Activated naive CD4-positive, alpha-beta T cell treated with anti-CD3 and anti-CD28 coated beads, Interleukin-2, amount 50 U/mL, for 24 hours (primary cell): ENCODE results near the gene LAMB2.
A peak's percentile ranks its signal among the peaks of the same experiment; 100 is the strongest.

ENCODE experiments used
- H3K27ac Mint-ChIP-seq: one replicate; pipeline ENCODE4 v1.8.0; 2021; ENCODE audit warnings: mild to moderate bottlenecking, mixed read lengths
- H3K27me3 Mint-ChIP-seq: one replicate; pipeline ENCODE4 v1.8.0; 2021; ENCODE audit warnings: mixed read lengths
- H3K36me3 Mint-ChIP-seq: one replicate; pipeline ENCODE4 v1.8.0; 2021; ENCODE audit warnings: mixed read lengths
- H3K4me1 Mint-ChIP-seq: one replicate; pipeline ENCODE4 v1.8.0; 2021; ENCODE audit warnings: mixed read lengths
- H3K4me3 Mint-ChIP-seq: one replicate; pipeline ENCODE4 v1.8.0; 2021; ENCODE audit warnings: mild to moderate bottlenecking, mixed read lengths
- H3K9me3 Mint-ChIP-seq: one replicate; pipeline ENCODE4 v1.8.0; 2021; ENCODE audit warnings: mixed read lengths

LAMB2 gene

DNA sequence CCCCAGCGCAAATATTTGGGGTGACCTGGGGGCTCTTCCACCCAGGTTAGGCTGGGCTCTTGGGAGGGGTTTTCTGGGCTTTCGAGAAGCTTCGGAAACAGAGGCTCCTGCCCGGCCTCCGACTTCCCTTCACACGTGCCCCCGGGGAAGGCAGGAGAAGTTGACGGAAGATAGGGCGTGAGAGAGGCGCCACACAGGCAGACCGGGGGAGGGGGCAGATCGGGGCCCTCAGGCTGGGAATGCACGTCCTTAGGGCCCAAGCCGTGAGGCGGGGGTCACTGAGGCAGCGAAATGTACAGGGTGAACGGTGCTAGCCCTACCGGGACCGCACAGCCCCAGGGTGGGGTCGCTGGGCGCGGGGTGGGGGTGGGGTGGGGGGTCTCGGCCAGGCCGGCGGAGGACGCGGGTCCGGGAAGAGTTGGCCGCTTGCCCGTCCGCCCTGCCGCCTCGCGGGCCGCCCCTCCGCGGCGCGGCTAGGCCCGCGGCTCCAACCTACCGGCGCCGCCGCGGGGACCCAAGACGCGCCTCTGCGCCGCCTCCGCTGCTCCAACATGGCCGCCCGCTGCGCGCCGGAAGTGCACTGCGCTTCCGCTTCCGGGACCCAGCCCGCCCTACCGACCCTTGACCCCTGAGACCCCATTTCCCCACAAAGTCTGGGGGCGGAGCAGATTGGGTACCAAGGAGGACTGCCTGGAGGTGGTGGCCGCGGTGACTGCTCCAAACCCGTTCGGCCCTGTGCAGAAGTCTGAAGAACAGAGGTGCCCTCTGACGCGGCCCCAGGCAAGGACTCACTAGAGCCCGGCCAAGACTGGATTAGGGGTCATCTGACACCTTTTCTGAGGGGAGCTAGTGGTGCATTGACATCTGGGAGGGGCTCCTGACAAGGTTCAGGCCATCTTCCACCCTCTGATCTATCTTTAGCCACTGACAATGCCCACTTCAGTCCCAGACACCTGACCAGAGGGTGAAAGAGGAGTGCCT is 33.2 kb upstream of the LAMB2 start, which contains the start of gene CCDC71:
CCDC71 (minus strand) TSS at position 561 of the 981 bp plus-strand sequence. CDS start 2,123 bp downstream, outside the sequence.
- Mint-ChIP-seq H3K36me3 (peaks cover 5% of the 10 kb centered on the region), H3K9me3 (no peaks in the 10 kb centered on the region), H3K4me3 (peak within 1 kb of the TSS; percentile 93), H3K27ac (peak within 1 kb of the TSS; percentile 95), H3K4me1 (peaks cover 40% of the 10 kb centered on the region), H3K27me3 (no peaks in the 10 kb centered on the region)

DNA sequence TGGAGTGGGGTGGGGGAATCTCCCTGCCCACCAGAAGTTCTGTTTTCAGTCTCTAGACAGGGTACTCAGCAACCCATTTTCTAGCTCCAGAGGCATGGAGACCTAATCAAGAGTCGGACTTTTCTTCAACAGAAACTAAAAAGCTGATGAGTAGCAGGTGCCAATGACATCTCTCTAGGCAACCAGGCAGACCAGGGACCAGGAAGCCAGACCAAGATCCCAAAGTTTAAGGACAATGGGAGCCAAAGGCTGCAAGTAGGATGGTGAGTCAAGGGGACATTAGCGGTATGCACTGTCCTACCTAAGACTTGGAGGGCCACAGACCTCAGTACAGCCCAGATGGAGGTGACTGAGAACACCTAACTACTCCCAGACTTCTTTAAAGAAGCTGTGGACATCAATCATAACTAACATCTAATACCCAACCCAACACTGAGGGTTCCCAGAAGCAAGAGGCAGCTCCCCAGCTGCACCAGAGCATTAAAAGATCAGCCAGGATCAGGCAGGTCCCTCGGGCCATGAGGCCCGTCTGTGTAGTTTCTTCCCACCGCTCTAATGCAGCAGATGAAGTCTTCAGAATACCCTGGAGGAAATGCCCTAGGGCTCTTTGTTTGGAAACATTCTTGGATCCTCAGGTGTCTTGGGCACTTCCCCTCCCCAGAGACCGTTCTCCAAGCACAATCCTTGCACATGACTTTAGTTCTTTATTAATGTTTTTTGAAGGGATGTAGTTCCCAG is 32.3 kb upstream of the LAMB2 start:
- Mint-ChIP-seq H3K4me1 (peaks cover 31% of the 10 kb centered on the region), H3K9me3 (no peaks in the 10 kb centered on the region), H3K36me3 (peaks cover 5% of the 10 kb centered on the region), H3K27ac (peak overlapping the region; percentile 93), H3K27me3 (no peaks in the 10 kb centered on the region), H3K4me3 (peak overlapping the region; percentile 93)

DNA sequence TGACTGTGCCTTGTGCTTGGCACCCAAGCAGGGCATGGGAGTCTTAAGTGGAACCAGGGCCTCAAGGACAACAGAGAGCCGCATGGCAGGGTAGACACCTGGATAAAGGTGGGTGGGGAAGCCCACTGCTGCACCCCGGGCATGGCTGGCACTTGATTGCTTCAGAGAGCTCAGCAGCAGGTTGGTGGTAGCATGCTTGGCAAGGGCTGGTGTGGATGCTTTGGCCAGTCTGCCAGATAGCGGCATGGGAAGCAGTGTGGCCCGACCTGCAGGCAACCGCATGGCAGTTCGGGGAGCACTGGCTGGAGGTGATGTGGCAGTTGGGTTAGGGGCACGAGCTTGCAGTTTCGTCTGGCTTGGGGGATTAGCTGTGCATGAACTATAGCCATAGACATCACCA is 30.8 kb upstream of the LAMB2 start:
- H3K27ac Mint-ChIP-seq = no peak overlapping the region
- peaks cover 5% of the 10 kb centered on the region for H3K36me3 Mint-ChIP-seq
- no peaks in the 10 kb centered on the region for H3K27me3 Mint-ChIP-seq

DNA sequence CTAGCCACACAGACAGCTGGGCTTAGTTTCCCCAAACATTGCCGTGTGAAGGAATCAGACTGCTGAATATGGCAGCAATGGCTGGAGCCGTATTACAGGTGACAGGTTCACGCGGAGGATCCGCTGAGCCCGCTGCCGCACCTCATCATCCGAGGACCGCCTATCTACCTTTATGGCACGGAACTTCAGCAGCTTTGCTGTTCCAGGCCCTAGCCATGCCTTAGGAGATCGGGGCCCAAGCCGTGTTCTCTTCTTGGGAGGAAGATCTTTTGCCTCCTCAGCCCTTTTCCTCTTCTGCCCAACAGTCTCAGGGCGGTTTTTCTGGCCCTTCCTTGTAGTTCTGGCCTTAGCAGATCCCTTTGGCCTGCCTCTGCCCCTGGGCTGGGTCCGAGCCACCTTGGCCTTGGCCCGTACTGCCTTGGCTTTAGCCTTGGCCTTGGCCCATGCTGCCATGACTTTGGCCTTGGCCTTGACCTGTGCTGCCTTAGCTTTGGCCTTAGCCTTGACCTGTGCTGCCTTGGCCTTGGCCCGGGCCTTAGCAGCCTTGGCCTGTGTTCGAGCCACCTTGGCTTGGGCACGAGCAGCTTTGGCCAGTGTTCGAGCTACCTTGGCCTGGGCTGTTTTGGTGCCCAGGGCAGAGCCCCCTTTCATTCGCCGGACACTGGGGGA is 30.0 kb upstream of the LAMB2 start:
- H3K27me3 Mint-ChIP-seq = no peaks in the 10 kb centered on the region
- peak overlapping the region; percentile 41 for H3K27ac Mint-ChIP-seq
- peaks cover 5% of the 10 kb centered on the region for H3K36me3 Mint-ChIP-seq
- H3K4me3 Mint-ChIP-seq = no peak overlapping the region
- peaks cover 30% of the 10 kb centered on the region for H3K4me1 Mint-ChIP-seq
- H3K9me3 Mint-ChIP-seq = no peaks in the 10 kb centered on the region

More for the DNA sequence above, 30.8 kb upstream of the LAMB2 start:
- H3K9me3 Mint-ChIP-seq = no peaks in the 10 kb centered on the region
- peaks cover 25% of the 10 kb centered on the region for H3K4me1 Mint-ChIP-seq
- no peak overlapping the region for H3K4me3 Mint-ChIP-seq

- H3K4me3 Mint-ChIP-seq = no peak overlapping the region
- no peak overlapping the region for H3K27ac Mint-ChIP-seq
Measured at GRCh38 chr3:49161808-49162530, 29.1 kb upstream of the LAMB2 start.

GRCh38 chr3:49161197-49161596 is 28.3 kb upstream of the LAMB2 start:
- H3K4me3 Mint-ChIP-seq = no peak overlapping the region
- no peaks in the 10 kb centered on the region for H3K27me3 Mint-ChIP-seq
- no peak overlapping the region for H3K27ac Mint-ChIP-seq
- peaks cover 5% of the 10 kb centered on the region for H3K36me3 Mint-ChIP-seq
- H3K4me1 Mint-ChIP-seq = peaks cover 30% of the 10 kb centered on the region
- no peaks in the 10 kb centered on the region for H3K9me3 Mint-ChIP-seq

More at GRCh38 chr3:49161808-49162530, 29.1 kb upstream of the LAMB2 start:
- H3K9me3 Mint-ChIP-seq = no peaks in the 10 kb centered on the region
- peaks cover 30% of the 10 kb centered on the region for H3K4me1 Mint-ChIP-seq
- no peaks in the 10 kb centered on the region for H3K27me3 Mint-ChIP-seq
- peaks cover 5% of the 10 kb centered on the region for H3K36me3 Mint-ChIP-seq

GRCh38 chr3:49158792-49159191 is 25.9 kb upstream of the LAMB2 start:
- Mint-ChIP-seq H3K4me1 (peaks cover 12% of the 10 kb centered on the region), H3K27me3 (no peaks in the 10 kb centered on the region), H3K4me3 (no peak overlapping the region), H3K36me3 (peaks cover 3% of the 10 kb centered on the region), H3K27ac (no peak overlapping the region), H3K9me3 (no peaks in the 10 kb centered on the region)

- Mint-ChIP-seq H3K4me3 (no peak overlapping the region), H3K4me1 (peaks cover 7% of the 10 kb centered on the region), H3K9me3 (no peaks in the 10 kb centered on the region), H3K27ac (peak overlapping the region; percentile 69), H3K36me3 (no peaks in the 10 kb centered on the region), H3K27me3 (no peaks in the 10 kb centered on the region)
Measured at GRCh38 chr3:49158103-49158709, 25.4 kb upstream of the LAMB2 start.

DNA sequence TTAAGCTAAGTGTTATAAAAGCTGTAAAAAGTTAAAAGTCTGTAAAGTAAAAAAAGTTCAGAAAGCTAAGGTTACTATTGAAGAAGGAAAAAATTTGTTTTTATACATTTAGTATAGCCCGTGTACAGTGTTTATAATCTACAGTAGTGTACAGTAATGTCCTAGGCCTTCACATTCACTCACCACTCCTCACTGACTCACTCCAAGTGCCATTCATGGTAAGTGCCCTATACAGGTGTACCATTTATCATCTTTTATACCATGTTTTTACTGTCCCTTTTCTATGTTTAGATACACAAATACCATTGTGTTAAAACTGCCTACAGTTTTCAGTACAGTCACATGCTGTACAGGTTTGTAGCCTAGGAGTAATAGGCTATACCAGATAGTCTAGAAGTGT is 24.4 kb upstream of the LAMB2 start:
- no peaks in the 10 kb centered on the region for H3K9me3 Mint-ChIP-seq
- no peak overlapping the region for H3K27ac Mint-ChIP-seq
- H3K4me1 Mint-ChIP-seq = peaks cover 4% of the 10 kb centered on the region
- no peak overlapping the region for H3K4me3 Mint-ChIP-seq
- H3K36me3 Mint-ChIP-seq = no peaks in the 10 kb centered on the region
- no peaks in the 10 kb centered on the region for H3K27me3 Mint-ChIP-seq

DNA sequence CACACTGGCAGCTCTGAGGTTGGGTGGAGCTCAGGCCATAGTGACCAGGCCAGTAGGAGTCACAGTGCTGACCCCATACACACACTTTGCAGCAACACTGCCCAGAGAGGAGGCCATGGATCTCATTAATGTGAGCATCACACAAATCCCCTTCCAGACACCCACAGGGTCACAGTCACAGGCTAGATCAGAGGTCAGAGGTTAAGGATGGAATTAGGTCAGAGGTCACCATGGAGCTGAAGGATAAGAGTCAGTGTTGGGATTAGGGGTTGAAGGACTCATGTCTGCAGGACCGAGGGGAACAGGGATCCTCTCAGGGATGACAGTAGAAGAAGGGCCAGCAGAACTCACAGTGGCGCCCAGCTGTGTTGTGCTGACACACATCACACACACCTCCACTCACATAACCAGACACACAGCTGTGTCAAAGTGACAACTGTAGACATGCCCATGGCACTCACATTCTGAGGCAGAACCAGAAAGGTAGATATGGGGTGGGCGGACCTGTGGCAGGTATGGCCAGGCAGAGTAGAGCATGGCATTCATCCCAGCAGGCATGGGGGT is 20.6 kb upstream of the LAMB2 start:
- Mint-ChIP-seq H3K9me3 (no peaks in the 10 kb centered on the region), H3K27ac (peak overlapping the region; percentile 38), H3K27me3 (no peaks in the 10 kb centered on the region), H3K4me1 (peaks cover 4% of the 10 kb centered on the region), H3K36me3 (no peaks in the 10 kb centered on the region), H3K4me3 (no peak overlapping the region)

- H3K36me3 Mint-ChIP-seq = no peaks in the 10 kb centered on the region
- no peaks in the 10 kb centered on the region for H3K27me3 Mint-ChIP-seq
- no peaks in the 10 kb centered on the region for H3K9me3 Mint-ChIP-seq
- H3K4me1 Mint-ChIP-seq = no peaks in the 10 kb centered on the region
- no peak overlapping the region for H3K4me3 Mint-ChIP-seq
- peak overlapping the region; percentile 55 for H3K27ac Mint-ChIP-seq
Measured at GRCh38 chr3:49151610-49152009, 18.8 kb upstream of the LAMB2 start.

GRCh38 chr3:49148159-49148558 is 15.3 kb upstream of the LAMB2 start:
- Mint-ChIP-seq H3K27me3 (no peaks in the 10 kb centered on the region), H3K9me3 (no peaks in the 10 kb centered on the region), H3K4me1 (no peaks in the 10 kb centered on the region), H3K4me3 (no peak overlapping the region), H3K36me3 (no peaks in the 10 kb centered on the region), H3K27ac (no peak overlapping the region)

GRCh38 chr3:49140080-49140479 is 7.2 kb upstream of the LAMB2 start:
- H3K36me3 Mint-ChIP-seq = no peaks in the 10 kb centered on the region
- H3K4me3 Mint-ChIP-seq = no peak overlapping the region
- H3K4me1 Mint-ChIP-seq = no peaks in the 10 kb centered on the region
- peaks cover 3% of the 10 kb centered on the region for H3K27me3 Mint-ChIP-seq
- H3K9me3 Mint-ChIP-seq = no peaks in the 10 kb centered on the region
- no peak overlapping the region for H3K27ac Mint-ChIP-seq

GRCh38 chr3:49135499-49135898 is 2.6 kb upstream of the LAMB2 start:
- Mint-ChIP-seq H3K36me3 (no peaks in the 10 kb centered on the region), H3K4me3 (no peak overlapping the region), H3K9me3 (no peaks in the 10 kb centered on the region), H3K27ac (no peak overlapping the region), H3K27me3 (peaks cover 13% of the 10 kb centered on the region), H3K4me1 (no peaks in the 10 kb centered on the region)
